IPS-18c (cell line): ENCODE results near the gene SLC24A4.
A peak's percentile ranks its signal among the peaks of the same experiment; 100 is the strongest.

Experiments used
- H3K4me3 ChIP-seq: 2 replicates; pipeline ENCODE4 v1.7.0; 2013; ENCODE audit warnings: low read depth, mild to moderate bottlenecking, low read length, moderate library complexity; ENCODE audit not compliant: insufficient read depth
- H3K9me3 ChIP-seq: one replicate; pipeline ENCODE4 v1.6.1; 2013; ENCODE audit warnings: mild to moderate bottlenecking, low read length, moderate library complexity; ENCODE audit not compliant: control insufficient read depth, insufficient read depth

SLC24A4 gene

DNA sequence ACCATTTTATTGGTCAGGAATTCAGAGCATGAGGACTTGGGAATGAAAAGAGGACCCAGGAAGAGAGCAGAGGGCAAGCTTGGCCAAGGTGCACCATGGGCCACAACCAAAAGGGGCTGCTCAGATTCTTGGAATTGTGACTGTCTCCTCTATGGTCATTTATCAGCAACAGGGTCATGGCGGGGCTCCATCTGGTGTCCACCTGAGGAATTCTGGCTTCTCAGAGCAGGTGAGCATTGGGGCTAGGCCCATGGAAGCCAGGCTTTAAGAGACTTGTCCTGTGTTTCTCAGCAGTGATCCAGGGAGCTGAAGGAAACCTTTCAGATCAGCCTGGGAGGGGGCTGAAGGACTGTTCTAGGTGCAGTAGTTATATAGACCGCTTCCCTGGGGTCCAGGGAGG lies 188.0 kb downstream of the SLC24A4 start:
- no peaks in the 10 kb centered on the region for H3K9me3 ChIP-seq
- H3K4me3 ChIP-seq = no peak overlapping the region

- H3K4me3 ChIP-seq = no peak overlapping the region
- H3K9me3 ChIP-seq = no peaks in the 10 kb centered on the region
These were observed 188.7 kb downstream of the SLC24A4 start for GRCh38 chr14:92511453-92512238.

DNA sequence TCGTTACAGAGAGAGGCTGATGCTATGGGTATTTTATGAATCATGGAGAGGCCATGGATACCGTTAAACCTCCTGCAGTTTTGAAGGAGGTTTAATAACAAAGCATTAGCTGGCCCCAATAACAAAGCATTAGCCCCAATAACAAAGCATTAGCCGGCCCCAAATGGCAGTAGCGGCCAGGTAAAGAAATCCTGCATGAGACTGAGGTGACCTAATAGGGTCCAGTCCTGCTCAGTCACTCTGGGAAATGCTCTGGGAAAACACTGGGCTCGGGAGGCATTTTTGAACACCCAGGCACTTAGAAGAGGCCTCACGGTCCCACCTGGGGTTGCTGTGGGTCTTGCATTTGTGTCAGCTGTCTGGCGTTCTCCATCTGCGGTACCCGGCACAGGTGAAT lies 189.8 kb downstream of the SLC24A4 start:
- peak overlapping the region; percentile 67; the same call in 1 of the 2 replicates for H3K4me3 ChIP-seq
- H3K9me3 ChIP-seq = no peaks in the 10 kb centered on the region

GRCh38 chr14:92513204-92513965 lies 190.4 kb downstream of the SLC24A4 start, which contains the start of gene RIN3:
Gene RIN3, plus strand, starts transcription at chr14:92513781. Its CDS starts 152 bp downstream, at chr14:92513933.
- H3K4me3 ChIP-seq = peak within 1 kb of the TSS; percentile 67
- H3K9me3 ChIP-seq = no peaks in the 10 kb centered on the region

DNA sequence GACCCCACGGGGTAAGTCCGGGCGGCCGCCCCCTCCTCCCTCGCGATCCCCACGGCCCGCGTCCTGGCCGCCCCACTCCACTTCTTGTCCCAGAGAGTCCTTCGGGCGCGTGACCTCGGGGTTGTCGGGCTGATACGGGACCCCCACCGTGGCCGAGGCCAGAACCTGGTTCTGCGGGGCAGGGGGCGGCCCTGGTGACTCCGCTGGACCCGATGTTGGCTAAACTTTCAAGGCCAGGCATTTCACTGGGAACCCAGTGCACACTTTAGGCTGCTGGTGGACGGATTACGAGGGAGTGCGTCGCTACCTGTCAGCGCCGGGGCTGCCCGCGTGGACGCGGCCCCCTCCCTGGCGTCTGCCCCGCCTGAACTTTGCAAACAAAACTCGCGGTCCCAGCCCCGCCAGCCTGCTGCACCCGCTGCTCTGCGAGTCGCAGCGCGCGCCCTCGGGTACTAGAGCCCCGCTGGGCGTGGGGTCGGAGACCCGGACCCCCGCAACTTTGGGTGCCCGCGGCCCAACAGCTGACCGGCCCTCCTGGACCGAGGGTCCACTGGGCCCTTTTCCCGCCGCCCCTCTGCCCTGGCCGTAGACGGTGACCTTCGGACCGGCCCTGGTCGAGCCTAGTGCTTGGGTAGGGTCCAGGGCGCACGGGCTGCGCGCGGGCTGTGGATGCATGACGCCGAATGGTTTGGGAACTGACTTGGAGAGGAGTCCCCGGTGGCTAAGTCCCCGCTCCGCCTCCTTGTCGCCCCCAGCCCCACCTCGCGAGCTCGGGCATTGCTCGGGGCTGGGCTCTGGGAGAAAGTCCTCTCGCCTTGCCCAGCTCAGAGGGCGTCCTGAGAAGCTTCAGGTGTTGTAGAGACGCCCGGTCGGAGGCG lies 191.2 kb downstream of the SLC24A4 start:
- Histone ChIP-seq H3K4me3 (peak overlapping the region; percentile 67), H3K9me3 (no peaks in the 10 kb centered on the region)

DNA sequence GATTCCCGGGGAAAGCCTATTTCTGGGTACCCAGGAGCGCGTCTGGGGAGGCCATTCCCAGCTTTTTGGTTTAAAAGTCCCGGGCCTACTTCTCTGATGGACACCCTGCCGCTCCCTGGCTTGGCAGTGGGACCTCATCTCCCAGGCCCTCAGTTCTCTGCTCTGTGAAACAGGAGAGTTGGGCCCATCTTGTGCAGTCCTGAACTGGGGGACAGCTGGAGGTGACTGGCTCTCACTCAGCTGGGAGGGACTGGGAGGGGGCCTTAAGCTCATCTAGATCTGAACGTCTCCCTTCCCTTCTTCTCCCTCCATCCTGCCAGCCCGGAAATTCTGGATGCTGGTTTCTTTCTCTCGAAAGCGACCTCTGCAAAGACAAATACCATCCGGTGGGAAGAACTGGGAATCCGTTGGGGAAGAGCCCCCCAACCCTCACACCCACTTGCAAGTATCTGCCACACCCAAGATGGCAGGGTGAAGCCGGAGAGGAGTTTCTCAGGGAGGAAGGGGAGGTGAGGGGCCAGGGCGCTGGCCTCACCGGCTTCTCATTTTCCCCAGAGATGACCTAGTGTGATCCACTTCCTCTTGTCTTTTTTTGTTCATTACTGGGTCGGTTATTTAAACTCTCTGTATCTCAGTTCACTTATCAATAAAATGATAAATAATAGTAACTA lies 192.0 kb downstream of the SLC24A4 start:
- H3K9me3 ChIP-seq = no peaks in the 10 kb centered on the region
- peak overlapping the region; percentile 67; the same call in 1 of the 2 replicates for H3K4me3 ChIP-seq

GRCh38 chr14:92515546-92516343 lies 192.8 kb downstream of the SLC24A4 start:
- no peak overlapping the region for H3K4me3 ChIP-seq
- H3K9me3 ChIP-seq = no peaks in the 10 kb centered on the region

DNA sequence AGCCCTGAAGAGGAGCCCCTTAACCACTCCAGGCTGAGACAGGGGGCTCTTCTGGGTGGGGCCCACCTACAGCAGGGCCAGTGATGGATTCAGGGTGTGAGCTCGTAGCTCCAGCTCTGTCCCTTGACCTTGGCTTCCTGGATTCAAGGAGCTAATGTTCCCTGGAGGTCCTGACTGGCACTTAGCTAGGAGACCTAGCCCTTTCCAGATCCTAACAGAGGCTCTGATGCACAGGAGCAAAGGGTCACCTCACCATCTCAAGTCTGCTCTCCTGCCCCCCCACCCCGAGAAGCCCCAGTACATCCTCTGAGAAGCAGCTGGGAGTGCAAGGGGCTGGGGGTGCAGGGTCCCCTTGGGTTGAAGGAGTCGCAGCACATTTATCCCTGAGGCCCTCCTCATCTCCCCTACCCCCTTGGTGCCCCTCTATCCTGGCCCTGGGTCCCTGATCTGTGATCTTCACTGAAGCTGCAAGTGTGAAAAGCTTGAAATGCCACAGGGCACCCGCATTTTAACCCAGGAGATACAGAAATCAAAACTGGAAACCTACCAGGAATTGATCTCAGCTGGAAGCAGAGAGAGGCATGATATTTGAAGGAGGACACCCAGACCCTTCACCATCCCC lies 193.5 kb downstream of the SLC24A4 start:
- no peak overlapping the region for H3K4me3 ChIP-seq
- no peaks in the 10 kb centered on the region for H3K9me3 ChIP-seq

GRCh38 chr14:92516966-92517506 lies 194.1 kb downstream of the SLC24A4 start:
- Histone ChIP-seq H3K4me3 (no peak overlapping the region), H3K9me3 (no peaks in the 10 kb centered on the region)

- Histone ChIP-seq H3K4me3 (no peak overlapping the region), H3K9me3 (no peaks in the 10 kb centered on the region)
These were observed 194.8 kb downstream of the SLC24A4 start for GRCh38 chr14:92517761-92518160.

DNA sequence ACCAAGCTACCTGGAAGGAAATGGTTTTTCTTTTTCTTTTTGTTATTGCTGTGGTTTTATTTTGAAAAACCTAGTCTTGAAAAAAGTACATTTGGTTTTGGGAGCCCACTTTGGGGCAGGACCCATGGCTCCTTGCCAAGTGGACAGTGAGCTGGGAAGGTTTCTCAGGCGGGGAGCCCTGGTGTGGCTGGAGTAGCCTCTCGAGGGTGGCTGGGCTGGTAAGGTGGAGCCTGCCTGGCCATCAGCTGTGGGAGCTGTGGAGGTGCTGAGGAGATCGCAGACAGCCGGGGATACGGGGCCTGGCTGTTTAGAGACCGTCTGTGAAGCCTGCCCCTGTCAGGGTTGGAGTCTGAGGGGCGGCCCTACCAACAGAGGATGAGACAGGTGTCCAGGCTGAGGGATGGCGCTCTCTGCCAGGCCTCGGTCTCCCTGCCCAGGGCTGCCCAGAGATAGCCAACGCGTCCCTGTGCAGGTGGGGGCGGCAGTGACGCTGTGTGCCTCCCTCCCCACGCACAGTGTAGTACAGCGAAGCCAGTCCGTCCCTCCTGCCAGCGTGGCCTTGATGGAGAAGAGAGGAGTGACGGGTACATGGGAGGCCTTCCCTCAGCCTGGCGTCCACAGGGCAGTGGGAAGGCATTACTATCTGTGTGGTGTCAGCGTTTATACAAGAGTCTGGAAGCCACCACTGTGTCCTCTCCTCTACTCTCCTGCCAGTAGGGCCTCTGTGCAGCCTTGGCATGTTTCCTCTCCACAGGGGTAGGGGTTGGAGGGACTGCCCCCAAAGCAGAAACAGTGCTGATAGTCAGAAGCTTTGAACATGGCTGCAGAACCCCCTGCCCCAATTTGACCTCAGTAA lies 196.5 kb downstream of the SLC24A4 start:
- Histone ChIP-seq H3K4me3 (no peak overlapping the region), H3K9me3 (no peaks in the 10 kb centered on the region)

DNA sequence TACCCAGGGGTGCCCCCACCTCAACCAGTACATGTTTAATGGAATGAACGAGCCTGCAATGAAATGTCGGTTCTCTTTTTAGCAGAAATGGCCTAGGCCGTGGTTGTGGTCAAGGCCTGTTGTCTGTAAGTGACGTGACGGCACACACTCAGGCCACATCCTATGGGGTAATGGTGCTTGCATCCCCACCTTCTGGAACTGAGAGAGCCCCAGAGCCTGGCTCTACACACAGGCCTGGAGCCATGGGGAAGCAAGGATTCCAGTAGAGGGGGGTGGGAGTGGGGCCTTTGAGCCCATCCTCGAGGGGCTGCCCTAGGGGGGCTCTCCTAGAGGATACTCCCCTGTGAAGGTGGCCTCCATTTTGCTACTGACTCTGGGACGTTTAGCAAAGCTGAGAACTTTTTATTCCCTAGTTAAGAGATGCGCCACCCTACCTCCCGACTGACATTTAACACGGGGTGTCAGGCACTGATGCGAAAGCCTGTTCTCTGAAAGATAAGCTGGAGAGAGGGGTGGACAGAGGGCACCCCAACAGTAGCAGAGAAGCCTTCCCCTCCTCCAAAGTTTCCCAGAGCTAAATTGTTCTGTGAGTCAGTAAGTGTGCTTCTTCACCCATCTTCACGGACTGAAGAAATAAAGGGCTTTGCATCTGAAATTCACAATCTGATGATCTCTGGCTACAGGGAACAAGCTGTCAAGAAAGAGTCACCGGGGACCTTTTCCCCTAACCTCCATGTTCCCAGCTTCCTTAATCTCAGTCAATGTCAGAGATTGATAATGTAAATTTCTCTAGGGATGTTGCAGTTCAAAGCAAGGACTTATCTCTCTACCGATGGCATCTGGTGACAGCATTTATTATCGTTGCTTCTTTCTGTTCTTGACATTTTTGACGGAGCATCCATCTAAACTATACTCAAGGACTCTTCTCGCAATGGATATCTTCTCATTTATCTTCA lies 197.4 kb downstream of the SLC24A4 start:
- H3K4me3 ChIP-seq = no peak overlapping the region
- H3K9me3 ChIP-seq = no peaks in the 10 kb centered on the region

GRCh38 chr14:92521058-92521415 lies 198.1 kb downstream of the SLC24A4 start:
- no peaks in the 10 kb centered on the region for H3K9me3 ChIP-seq
- H3K4me3 ChIP-seq = no peak overlapping the region

DNA sequence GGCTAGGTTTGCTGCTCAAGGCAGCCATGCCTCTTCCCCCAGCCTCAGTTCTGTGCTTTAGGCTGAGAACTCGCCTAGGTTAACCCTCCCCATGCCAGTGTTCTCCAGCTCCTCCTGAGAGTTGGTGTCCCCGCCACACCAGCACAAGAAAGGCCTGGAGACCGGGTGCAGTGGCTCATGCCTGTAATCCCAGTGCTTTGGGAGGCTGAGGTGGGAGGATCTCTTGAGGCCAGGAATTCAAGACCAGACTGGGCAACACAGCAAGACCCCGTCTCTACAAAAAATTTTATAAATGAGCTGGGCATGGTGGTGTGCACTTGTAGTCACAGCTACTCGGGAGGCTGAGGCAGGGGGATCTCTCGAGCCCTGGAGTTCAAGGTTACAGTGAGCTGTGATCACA lies 200.8 kb downstream of the SLC24A4 start:
- Histone ChIP-seq H3K4me3 (no peak overlapping the region), H3K9me3 (no peaks in the 10 kb centered on the region)
